ENCODE data around the gene SORBS1. TPM values are rescaled to one million over a fixed set of nuclear protein-coding genes. Genes with fewer than 3 reads are reported as not detected.
A peak's percentile ranks its signal among the peaks of the same experiment; 100 is the strongest.

Gene SORBS1
- total and polyA plus RNA-seq, 2 experiments from 2014 or later, result 11.0 to 20.6 TPM

GRCh38 chr10:95459446-95460045 lies 101.6 kb downstream of the SORBS1 start:
- Histone ChIP-seq H3K27ac (peak overlapping the region; percentile 70), H3K27me3 (no peaks in the 10 kb centered on the region), H3K4me1 (ENCODE audit: low read depth) (peaks cover 38% of the 10 kb centered on the region), H3K9me3 (ENCODE audit: low read depth) (no peaks in the 10 kb centered on the region), H3K36me3 (no peaks in the 10 kb centered on the region), H3K4me3 (no peak overlapping the region)
- TF ChIP-seq CTCF (IDR thresholded peaks at IDR 0.05; ENCODE audit: low read depth, low read length), result no peak
- peak in 1 of 2 donors; percentile 41 for DNase-seq (ENCODE audit: low read depth in 1 of 2, low spot score in 1 of 2)

DNA sequence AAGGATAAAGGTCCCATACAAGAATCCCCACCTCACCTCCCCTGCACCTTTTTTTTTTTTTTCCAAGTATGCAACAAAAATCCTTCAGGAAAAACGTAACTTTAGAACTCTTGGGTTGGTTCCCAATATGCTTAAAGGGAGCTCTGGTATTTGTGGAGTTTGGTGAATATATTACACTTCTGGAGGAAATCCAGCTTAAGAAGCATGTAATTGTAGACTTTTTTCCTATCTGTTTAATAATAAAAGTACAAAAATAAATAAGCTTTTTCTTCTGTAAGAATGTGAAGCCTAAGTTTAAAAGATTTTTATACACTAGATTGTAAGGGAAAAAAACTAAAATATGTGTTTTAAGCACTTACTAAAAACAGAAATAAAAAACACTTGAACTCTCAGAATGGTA lies 102.3 kb downstream of the SORBS1 start:
- Histone ChIP-seq H3K36me3 (no peaks in the 10 kb centered on the region), H3K9me3 (ENCODE audit: low read depth) (no peaks in the 10 kb centered on the region), H3K27me3 (no peaks in the 10 kb centered on the region), H3K4me3 (no peak overlapping the region), H3K4me1 (ENCODE audit: low read depth) (peaks cover 36% of the 10 kb centered on the region), H3K27ac (peak overlapping the region; percentile 70)
- DNase-seq (ENCODE audit: low read depth in 1 of 2, low spot score in 1 of 2), result no peak
- TF ChIP-seq CTCF (IDR thresholded peaks at IDR 0.05; ENCODE audit: low read depth, low read length), result no peak

GRCh38 chr10:95458014-95458413 lies 103.2 kb downstream of the SORBS1 start:
- Histone ChIP-seq H3K27ac (no peak overlapping the region), H3K4me3 (no peak overlapping the region), H3K27me3 (no peaks in the 10 kb centered on the region), H3K9me3 (ENCODE audit: low read depth) (no peaks in the 10 kb centered on the region), H3K36me3 (no peaks in the 10 kb centered on the region), H3K4me1 (ENCODE audit: low read depth) (peaks cover 27% of the 10 kb centered on the region)
- no peak for DNase-seq (ENCODE audit: low read depth in 1 of 2, low spot score in 1 of 2)
- no peak for TF ChIP-seq CTCF (IDR thresholded peaks at IDR 0.05; ENCODE audit: low read depth, low read length)

- Histone ChIP-seq H3K27ac (peak overlapping the region; percentile 9), H3K9me3 (ENCODE audit: low read depth) (no peaks in the 10 kb centered on the region), H3K36me3 (no peaks in the 10 kb centered on the region), H3K27me3 (no peaks in the 10 kb centered on the region), H3K4me1 (ENCODE audit: low read depth) (peaks cover 23% of the 10 kb centered on the region), H3K4me3 (no peak overlapping the region)
- no peak for DNase-seq (ENCODE audit: low read depth in 1 of 2, low spot score in 1 of 2)
- TF ChIP-seq CTCF (IDR thresholded peaks at IDR 0.05; ENCODE audit: low read depth, low read length), result no peak
These were observed 103.8 kb downstream of the SORBS1 start for GRCh38 chr10:95457319-95457886.

DNA sequence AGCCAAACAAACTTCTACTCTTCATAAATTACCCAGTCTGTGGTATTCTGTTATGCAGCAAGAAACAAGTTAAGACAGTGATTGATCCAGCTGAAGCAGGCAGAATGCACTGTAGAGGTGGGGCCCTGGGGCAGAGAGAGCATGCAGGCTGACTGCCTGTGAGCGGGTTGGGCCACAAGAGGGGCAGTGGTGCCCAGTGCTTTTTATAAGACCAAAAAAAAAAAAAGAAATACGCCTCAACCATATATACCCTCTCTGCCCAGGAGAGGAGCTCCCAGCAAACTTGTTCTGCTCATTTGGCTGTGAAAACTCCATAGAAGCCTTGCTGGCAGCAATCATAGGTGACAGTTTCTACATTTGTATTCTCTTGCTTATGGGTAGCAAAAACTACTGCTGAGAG lies 104.7 kb downstream of the SORBS1 start:
- Histone ChIP-seq H3K36me3 (no peaks in the 10 kb centered on the region), H3K9me3 (ENCODE audit: low read depth) (no peaks in the 10 kb centered on the region), H3K4me3 (no peak overlapping the region), H3K27me3 (no peaks in the 10 kb centered on the region), H3K4me1 (ENCODE audit: low read depth) (peaks cover 24% of the 10 kb centered on the region), H3K27ac (no peak overlapping the region)
- no peak for DNase-seq (ENCODE audit: low read depth in 1 of 2, low spot score in 1 of 2)
- TF ChIP-seq CTCF (IDR thresholded peaks at IDR 0.05; ENCODE audit: low read depth, low read length), result no peak
